Stimulated activated CD8-positive, alpha-beta memory T cell treated with anti-CD3 and anti-CD28 coated beads, Interleukin-15, amount 100 ng/mL, for 24 hours (primary cell): ENCODE results near the gene TPD52L2.
"Not testable (repeated sequence)": the region's sequence is repeated elsewhere in the genome, so short reads cannot be mapped to it uniquely, and the experiment has no call there.

Source experiments
- DNase-seq: peaks from one replicate; pipeline ENCODE4 v3.0.0-alpha.2; 2020; ENCODE audit warnings: low read depth

Gene TPD52L2

DNA sequence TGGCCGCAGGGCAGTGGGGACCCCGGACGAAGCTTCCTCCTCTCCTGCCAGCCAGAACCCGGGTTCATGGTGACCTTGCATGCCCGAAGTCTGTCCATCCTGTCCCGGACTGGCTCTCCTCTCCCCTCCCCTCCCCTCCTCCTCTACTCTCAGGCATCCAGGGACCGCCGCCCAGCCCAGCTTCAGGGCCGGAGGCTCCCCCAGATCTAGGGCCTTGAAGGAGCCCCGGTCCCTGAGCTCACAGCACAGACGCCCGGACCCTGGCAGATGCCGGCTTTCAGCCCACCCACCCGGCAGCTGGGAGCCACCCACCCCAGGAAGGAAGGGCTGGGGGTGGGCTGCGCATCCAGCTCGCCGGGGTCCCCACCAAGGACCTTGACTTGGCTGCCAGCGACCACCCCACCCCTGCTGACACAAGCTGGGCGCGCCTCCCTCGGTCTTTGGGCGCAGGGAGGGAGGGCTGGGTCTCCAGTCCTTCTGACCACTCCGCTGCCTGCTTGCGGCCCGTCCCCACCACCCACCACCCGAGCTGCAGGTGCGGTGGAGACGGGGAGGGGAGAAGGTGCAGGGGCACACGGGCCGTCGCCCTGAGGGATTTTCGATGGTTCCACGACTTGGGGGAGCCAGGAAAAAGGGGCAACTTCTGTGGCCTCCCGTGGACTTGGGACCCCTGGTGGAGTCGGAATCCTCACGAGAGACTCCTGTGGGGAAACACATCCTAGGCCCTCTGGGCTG is 9.5 kb upstream of the TPD52L2 start:
- no peak for DNase-seq

DNA sequence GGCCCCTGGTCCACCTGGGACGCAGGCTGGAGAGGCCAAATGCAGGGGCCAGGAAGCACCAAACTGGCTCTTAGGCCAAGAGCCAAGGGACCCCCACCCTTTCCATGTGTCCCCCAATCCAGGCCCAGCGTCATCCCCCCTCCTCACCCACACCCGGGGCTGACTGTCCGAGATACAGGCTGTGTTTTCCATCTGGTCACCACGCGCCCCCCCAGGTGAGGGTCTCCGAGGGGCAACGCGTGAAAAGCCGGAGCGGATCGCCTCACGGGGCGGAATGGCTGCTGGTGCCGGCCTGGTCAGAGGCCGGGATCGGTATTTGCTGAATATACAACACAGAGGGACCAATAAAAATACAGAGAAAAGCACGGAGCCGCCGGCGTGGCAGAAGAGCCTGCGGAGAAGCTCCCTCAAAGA is 9.0 kb upstream of the TPD52L2 start:
- no peak for DNase-seq

DNA sequence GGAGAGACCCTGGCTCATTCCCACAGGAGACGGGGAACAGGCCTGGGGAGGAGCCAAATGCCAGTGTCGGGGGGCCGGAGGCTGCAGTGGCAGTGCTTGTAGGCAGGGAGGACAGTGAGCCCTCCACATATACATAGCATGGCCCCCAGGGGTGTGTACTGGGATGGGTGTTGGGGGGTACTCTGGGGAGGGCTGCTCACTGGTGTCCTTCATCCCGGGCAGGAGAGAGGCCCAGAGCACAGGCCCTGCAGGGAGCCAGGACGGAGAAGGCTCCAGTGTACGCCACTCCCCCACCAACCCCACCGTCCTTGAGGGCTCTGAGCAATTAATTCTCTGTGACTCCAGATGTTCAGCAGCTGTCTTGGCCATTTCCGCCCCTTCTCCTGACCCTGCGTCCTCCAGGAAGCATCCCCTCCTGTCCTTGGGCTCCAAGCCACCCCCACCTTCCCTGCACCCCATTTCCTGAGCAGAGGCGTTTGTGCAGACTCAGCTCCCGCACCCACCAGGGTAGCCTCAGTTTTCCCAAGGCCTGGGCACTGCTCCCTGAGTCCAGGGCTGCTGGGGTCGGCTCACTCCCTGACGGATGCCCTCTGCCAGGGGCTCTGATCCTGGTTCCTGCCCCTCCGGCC is 7.2 kb upstream of the TPD52L2 start:
- DNase-seq = no peak

GRCh38 chr20:63858393-63859165 is 6.5 kb upstream of the TPD52L2 start:
- DNase-seq = no peak

DNA sequence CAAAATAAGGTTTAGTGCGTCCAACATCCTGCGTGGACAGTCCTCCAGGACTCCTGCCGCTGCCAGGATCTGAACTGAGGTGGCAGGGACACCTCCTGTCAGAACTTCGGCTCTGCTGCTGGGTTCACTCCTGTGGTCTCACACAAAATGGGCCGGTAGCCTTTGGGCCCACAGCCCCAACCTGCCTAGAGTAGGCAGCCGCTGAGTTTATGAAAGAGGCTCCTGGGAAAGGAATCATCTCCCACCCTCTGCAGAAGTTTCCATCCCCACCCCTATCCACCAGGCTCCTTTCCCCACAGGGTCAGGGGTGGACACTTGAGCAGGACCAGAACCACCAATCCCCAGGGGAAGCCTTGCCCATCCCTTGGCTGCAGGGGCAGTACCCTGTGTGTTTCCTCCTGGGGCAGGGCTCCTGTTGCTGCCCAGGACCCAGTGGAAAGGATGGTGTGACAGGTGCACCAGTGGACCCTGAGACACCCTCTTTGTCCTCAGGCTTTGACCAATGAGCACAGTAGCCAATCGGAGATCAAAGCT is 5.8 kb upstream of the TPD52L2 start:
- no peak for DNase-seq

GRCh38 chr20:63860325-63861051 is 4.6 kb upstream of the TPD52L2 start:
- no peak for DNase-seq

- DNase-seq = no peak
Measured at GRCh38 chr20:63861365-63861934, 3.6 kb upstream of the TPD52L2 start, which contains the start of gene ABHD16B. TSS of gene ABHD16B (plus strand) at chr20:63861498. CDS start at chr20:63861541, 43 bp downstream.

DNA sequence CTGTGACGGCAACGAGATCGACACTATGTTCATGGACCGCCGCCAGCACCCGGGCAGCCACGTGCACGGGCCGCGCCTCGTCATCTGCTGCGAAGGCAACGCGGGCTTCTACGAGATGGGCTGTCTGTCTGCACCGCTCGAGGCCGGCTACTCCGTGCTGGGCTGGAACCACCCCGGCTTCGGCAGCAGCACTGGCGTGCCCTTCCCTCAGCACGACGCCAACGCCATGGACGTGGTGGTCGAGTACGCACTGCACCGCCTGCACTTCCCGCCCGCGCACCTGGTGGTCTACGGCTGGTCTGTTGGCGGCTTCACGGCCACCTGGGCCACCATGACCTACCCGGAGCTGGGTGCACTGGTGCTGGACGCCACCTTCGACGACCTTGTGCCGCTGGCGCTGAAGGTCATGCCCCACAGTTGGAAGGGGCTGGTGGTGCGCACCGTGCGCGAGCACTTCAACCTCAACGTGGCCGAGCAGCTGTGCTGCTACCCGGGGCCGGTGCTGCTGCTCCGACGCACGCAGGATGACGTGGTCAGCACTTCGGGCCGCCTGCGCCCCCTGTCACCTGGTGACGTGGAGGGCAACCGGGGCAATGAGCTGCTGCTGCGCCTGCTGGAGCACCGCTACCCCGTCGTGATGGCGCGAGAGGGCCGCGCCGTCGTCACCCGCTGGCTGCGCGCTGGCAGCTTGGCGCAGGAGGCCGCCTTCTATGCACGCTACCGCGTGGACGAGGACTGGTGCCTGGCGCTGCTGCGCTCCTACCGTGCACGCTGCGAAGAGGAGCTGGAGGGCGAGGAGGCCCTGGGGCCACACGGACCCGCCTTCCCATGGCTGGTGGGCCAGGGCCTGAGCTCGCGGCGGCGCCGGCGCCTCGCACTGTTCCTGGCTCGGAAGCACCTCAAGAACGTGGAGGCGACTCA is 2.8 kb upstream of the TPD52L2 start:
- DNase-seq = no peak

- no peak for DNase-seq
Measured at GRCh38 chr20:63863021-63863797, 1.9 kb upstream of the TPD52L2 start.

GRCh38 chr20:63863798-63864544 is 1.1 kb upstream of the TPD52L2 start:
- peak; percentile 48 for DNase-seq

GRCh38 chr20:63864545-63864977 is 509 bp upstream of the TPD52L2 start:
- DNase-seq = no peak

DNA sequence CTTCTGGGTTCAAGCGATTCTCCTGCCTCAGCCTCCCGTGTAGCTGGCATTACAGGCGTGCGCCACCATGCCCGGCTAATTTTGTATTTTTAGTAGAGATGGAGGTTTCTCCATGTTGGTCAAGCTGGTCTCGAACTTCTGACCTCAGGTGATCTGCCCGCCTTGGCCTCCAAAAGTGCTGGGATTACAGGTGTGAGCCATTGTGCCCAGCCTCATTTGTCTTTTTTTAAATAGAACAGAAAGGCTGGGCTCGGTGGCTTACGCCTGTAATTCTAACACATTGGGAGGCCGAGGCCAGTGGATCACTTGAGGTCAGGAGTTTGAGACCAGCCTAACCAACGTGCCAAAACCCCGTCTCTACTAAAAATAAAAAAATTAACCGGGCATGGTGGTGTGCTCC is 2.0 kb downstream of the TPD52L2 start:
- not testable (repeated sequence) for DNase-seq

DNA sequence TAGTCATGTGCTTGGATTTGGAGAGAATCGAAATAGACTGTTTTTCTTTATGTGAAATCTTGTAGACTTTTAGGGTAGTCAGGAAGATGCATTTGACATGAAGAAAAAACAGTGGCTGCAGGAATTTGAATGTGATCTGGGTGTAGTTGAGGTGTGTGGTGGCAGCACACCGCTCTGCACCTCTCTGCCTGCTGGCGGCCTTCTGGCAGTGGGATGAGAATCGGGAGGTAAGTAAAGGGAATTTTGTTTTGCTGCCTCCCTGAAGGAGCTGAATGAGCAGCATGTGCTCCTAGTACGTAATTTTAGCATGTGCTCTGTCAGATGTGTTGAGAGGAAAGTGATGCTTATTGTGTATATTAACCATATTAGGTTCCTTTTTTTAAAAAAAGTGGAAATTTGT is 3.2 kb downstream of the TPD52L2 start:
- DNase-seq = no peak

DNA sequence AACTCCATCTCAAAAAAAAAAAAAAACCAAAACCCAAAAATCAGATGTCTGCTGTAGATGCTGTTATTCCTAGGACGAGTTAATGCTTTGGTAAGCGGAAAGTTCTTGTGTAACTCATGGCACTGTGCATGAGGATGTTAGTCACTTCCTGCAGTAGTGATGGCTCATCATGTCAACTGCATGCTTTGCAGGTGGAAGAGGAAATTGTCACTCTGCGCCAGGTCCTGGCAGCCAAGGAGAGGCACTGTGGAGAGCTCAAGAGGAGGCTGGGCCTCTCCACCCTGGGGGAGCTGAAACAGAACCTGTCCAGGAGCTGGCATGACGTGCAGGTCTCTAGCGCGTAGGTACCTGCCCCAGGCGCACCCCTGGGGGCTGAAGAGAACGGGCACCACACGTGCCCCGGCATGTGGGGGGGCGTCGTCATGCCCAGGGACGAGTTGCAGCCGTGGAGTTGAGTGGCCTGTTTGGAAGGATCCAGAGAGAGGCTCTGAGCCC is 8.5 kb downstream of the TPD52L2 start:
- no peak for DNase-seq

DNA sequence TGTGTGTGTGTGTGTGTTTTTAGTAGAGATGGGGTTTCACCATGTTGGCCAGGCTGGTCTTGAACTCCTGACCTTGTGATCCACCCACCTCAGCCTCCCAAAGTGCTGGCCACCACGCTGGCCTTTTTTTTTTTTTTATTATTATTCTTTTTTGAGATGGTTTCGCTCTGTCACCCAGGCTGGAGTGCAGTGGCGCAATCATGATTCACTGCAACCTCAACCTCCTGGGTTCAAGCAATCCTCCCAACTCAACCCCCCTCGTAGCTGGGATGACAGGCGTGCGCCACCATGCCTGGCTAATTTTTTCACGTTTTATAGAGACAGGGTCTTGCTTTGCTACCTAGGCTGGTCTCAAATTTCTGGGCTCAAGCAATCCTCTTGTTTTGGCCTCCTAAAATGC is 9.2 kb downstream of the TPD52L2 start:
- DNase-seq = not testable (repeated sequence)

DNA sequence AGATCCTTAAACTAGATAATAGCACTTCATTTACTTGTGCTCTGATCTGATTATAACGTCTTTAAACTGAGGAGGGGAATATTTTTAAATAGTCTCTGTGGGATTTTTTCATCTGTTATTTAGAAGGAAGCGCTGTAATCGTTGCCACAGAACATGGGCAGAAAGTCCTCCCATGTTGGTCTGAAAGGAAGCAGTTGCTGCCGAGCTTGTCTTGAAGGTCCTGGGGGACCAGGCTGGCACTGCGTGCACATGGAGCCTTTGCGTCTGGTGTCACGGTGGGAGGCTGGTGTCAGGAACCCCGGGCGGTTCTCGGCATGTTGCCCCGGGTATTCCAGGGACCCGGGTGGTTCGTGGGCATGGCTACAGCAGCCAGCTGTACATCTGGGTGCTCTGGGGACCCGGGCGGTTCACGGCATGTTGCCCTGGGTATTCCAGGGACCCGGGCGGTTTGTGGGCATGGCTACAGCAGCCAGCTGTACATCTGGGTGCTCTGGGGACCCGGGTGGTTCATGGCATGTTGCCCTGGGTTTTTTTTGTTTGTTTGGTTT is 11.5 kb downstream of the TPD52L2 start:
- no peak for DNase-seq

GRCh38 chr20:63877755-63878470 is 12.8 kb downstream of the TPD52L2 start:
- DNase-seq = no peak
